Kidney epithelial cell (primary cell): ENCODE measurements around the gene KLHDC8A. TPM values are rescaled to one million over a fixed set of nuclear protein-coding genes. Genes with fewer than 3 reads are reported as not detected.

Experiments
- DNase-seq: peaks from one replicate; pipeline ENCODE4 v3.0.0-alpha.2; 2010; ENCODE audit warnings: low read depth
- H3K27me3 ChIP-seq: 2 replicates; pipeline ENCODE4 v1.6.0; 2011; ENCODE audit warnings: low read length; ENCODE audit not compliant: control insufficient read depth, insufficient read depth
- H3K36me3 ChIP-seq: 2 replicates; pipeline ENCODE4 v1.5.1; 2011; ENCODE audit warnings: low read length; ENCODE audit not compliant: control insufficient read depth, insufficient read depth
- H3K4me3 ChIP-seq: 2 replicates; pipeline ENCODE4 v1.5.1; 2011; ENCODE audit warnings: low read depth, mild to moderate bottlenecking, control low read depth, low read length
- total RNA-seq: library from RNA; depleted of rRNA; stranded (reverse); fragments of >200 nt; gene quantifications from 2 replicates; pipeline ENCODE4 v1.2.3, GENCODE V29; 2015
- TF ChIP-seq, protein P1 (sequence below): IDR thresholded peaks from 2 replicates; pipeline ENCODE4 v1.5.1; 2011; ENCODE audit warnings: mild to moderate bottlenecking, moderate library complexity, low read length, control low read depth, inconsistent platforms; ENCODE audit not compliant: insufficient read depth, poor library complexity, severe bottlenecking

The KLHDC8A gene
- total RNA-seq, 1 donor from 2014 or later: 16.5 TPM

- H3K36me3 ChIP-seq: no peaks in the 10 kb centered on the region
- no peaks in the 10 kb centered on the region for H3K27me3 ChIP-seq
- TF ChIP-seq, protein P1, sequence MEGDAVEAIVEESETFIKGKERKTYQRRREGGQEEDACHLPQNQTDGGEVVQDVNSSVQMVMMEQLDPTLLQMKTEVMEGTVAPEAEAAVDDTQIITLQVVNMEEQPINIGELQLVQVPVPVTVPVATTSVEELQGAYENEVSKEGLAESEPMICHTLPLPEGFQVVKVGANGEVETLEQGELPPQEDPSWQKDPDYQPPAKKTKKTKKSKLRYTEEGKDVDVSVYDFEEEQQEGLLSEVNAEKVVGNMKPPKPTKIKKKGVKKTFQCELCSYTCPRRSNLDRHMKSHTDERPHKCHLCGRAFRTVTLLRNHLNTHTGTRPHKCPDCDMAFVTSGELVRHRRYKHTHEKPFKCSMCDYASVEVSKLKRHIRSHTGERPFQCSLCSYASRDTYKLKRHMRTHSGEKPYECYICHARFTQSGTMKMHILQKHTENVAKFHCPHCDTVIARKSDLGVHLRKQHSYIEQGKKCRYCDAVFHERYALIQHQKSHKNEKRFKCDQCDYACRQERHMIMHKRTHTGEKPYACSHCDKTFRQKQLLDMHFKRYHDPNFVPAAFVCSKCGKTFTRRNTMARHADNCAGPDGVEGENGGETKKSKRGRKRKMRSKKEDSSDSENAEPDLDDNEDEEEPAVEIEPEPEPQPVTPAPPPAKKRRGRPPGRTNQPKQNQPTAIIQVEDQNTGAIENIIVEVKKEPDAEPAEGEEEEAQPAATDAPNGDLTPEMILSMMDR: no peak
- DNase-seq: no peak
- H3K4me3 ChIP-seq: no peak overlapping the region
These were observed 4.6 kb downstream of the KLHDC8A start for GRCh38 chr1:205351984-205352713.

- TF ChIP-seq, protein P1: no peak
- DNase-seq: no peak
- H3K4me3 ChIP-seq: no peak overlapping the region
- H3K27me3 ChIP-seq: no peaks in the 10 kb centered on the region
- no peaks in the 10 kb centered on the region for H3K36me3 ChIP-seq
These were observed 6.0 kb downstream of the KLHDC8A start for GRCh38 chr1:205350691-205351141.

- Histone ChIP-seq H3K27me3 (no peaks in the 10 kb centered on the region), H3K4me3 (no peak overlapping the region), H3K36me3 (no peaks in the 10 kb centered on the region)
- TF ChIP-seq, protein P1: no peak
- DNase-seq: no peak
These were observed 6.6 kb downstream of the KLHDC8A start for GRCh38 chr1:205350124-205350523.

- Histone ChIP-seq H3K36me3 (no peaks in the 10 kb centered on the region), H3K4me3 (no peak overlapping the region), H3K27me3 (peaks cover 9% of the 10 kb centered on the region)
- TF ChIP-seq, protein P1: no peak
- DNase-seq: no peak
These were observed 7.9 kb downstream of the KLHDC8A start for GRCh38 chr1:205348554-205349487.

GRCh38 chr1:205346956-205347574 lies 9.7 kb downstream of the KLHDC8A start:
- DNase-seq: peak; percentile 96
- Histone ChIP-seq H3K36me3 (no peaks in the 10 kb centered on the region), H3K27me3 (peaks cover 21% of the 10 kb centered on the region), H3K4me3 (no peak overlapping the region)
- TF ChIP-seq, protein P1: no peak
